Bone marrow (tissue), 2 donors: Measurements from ENCODE around the gene HIBCH.
"Not testable (repeated sequence)": the region's sequence is repeated elsewhere in the genome, so short reads cannot be mapped to it uniquely, and the experiment has no call there.

Source experiments
- DNase-seq, 2 donors: peaks; one replicate each; lab custom pipeline; 2025; lab: John Stamatoyannopoulos, UW

The HIBCH gene

DNA sequence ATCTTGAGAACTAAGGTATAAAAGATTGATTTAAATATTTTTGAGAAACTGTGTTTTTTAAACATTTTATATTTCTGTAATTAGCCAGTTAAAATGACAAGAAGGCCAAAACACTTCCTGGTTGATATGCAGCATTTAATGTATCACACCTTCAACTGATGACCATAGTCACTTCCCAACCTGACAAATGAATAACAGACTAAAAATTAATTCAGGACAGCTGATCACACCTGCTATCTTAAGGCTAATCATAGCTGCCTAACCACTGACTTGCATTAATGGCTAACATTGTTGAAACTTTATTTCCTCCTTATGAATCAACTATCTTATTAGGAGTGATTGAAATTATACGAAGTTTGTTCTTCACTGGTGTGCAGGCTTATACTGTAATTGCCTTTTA is 131.3 kb downstream of the HIBCH start:
- no peak for DNase-seq

DNA sequence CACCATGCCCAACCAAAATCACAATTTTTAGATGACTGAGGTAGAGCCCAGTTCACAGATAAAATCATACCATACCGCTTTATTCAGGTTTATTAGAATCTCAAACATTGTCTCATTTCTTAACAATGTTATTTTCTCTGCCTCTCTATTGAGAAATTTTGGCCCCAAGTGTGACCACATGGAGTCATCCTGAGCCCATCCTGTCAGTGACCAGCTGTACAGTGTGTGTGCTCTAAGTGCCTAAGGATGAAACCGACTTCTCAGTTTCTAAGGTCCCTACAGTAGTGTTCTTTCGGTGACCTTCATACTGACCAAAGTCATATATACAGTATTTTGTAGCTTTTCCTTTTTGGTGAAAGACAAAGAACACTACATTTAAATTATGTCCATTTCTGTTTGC is 133.4 kb downstream of the HIBCH start:
- no peak for DNase-seq

DNA sequence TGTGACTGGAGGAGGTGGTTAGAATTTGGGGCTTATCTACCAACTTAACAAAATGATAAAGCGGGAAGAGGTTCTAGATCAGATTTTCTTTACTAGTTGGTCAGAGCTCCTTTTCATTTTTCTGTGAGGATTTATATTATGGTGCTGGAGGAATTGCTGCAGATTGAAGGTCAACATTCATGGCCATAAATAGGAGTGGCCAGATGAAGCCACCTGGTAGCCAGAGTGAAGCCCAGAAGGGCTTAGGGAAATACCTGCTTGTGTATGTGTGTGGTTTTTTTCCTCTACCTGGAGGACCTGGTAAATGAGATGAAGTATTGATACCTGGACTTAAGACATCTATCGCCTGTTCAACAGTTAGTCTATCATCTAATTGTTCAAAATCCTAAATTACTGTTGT is 134.2 kb downstream of the HIBCH start:
- DNase-seq: no peak

DNA sequence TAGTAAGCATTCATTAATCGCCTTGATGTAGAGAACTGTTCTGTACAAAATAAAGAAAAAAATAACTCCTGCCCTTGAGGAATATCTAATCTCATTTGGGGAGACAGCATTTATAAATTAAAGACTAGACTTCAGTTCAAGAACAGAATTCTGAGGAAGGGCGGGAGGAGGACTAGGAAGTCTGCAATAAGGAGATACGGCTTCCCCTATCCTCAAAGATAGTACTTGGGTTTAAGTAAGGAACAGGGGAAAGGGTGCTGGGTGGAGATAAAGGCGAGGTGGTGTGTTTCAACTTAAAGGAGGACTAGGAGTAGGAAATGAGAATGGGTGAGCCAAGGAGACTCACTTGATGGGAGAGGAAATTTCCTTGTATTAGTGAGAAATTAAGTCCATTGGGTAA is 135.2 kb downstream of the HIBCH start:
- DNase-seq: no peak

- no peak for DNase-seq
Measured at GRCh38 chr2:190183539-190183938, 136.1 kb downstream of the HIBCH start.

- DNase-seq: no peak
Measured at GRCh38 chr2:190182071-190182524, 137.5 kb downstream of the HIBCH start.

DNA sequence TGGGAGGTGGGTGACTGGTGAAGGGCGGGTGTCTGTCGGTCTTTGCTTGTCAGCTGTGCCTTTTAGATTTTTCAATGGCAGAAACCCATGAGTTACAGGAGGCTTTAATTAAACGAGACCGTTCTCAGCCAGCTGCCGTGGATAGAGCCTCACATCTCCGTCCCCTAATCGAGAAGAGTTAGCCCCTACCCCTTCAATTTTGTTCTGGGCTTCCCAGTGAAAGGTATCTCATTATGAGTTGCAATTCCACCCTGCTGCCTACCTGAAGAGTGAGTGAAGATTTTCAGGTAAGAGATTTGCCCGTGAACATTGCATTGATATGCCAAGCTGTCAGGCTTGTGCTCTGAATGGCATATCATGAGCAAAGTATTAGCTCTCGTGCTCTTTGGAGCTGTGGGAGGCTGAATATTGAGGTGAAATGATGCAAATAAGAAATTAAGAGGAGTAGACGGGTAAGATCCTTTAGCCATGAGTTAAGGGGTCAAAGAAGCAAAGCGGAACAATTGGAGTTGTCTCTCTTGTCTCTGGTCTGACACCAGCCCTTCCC is 138.4 kb downstream of the HIBCH start:
- no peak for DNase-seq

- no peak for DNase-seq
Measured at GRCh38 chr2:190180313-190181122, 139.1 kb downstream of the HIBCH start.

DNA sequence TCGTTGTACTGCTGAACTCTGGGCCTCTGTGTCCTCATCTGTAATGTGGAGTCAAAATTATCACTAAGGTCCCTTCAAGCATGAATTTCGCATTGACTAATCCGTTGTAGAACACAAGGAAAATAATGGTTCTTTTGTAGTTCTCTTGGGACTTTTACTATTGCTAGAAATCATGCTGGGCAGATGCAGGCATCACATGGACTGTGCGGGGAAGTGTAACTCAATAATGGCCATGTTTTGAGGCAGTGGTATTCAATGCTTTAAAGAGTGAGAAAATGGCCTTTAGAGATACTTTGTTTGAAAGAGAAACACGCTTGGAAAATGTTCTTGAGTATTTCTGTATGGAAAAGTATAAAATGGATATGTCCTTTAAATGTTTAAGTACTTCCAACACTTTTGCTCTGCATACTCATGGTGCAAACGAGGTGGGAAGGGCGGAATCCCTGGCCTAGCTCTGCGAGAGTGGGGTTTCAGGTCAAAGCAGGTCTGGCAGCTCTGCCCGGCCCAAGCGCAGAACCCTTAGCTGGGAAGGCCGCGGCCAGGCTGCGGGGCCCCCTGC is 139.8 kb downstream of the HIBCH start:
- no peak for DNase-seq

DNA sequence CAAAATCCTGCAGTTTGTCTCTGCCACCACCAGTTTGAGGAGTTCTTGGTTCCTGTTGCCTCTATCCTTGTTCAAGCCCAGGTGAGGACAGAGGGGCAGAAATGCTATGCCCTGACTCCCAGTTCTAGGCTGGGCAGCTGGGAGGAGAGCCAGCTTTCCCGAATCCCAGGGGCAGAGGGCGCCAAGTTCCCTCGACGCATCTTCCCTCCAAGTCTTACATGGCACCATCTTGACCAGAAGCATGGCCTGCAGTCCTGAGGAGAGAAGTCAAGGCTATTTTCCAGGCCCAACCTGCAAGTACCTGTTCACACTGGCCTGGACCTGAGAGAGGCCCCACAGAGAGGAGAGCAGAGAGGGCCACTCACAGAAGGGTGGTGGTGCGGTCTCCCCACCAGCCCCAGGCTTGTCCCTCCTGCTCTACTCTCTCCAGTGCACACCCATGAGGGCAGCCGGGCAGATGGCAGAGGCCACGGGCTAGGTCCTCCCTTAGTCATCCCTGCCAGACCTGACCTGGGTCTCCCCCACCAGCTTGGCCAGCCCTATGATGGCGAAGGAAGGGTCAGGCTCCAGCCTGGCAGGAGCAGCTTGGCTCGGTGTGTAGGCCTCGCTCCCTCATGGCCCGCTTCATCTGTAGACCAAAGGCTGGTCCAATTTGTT is 141.4 kb downstream of the HIBCH start:
- DNase-seq: no peak

DNA sequence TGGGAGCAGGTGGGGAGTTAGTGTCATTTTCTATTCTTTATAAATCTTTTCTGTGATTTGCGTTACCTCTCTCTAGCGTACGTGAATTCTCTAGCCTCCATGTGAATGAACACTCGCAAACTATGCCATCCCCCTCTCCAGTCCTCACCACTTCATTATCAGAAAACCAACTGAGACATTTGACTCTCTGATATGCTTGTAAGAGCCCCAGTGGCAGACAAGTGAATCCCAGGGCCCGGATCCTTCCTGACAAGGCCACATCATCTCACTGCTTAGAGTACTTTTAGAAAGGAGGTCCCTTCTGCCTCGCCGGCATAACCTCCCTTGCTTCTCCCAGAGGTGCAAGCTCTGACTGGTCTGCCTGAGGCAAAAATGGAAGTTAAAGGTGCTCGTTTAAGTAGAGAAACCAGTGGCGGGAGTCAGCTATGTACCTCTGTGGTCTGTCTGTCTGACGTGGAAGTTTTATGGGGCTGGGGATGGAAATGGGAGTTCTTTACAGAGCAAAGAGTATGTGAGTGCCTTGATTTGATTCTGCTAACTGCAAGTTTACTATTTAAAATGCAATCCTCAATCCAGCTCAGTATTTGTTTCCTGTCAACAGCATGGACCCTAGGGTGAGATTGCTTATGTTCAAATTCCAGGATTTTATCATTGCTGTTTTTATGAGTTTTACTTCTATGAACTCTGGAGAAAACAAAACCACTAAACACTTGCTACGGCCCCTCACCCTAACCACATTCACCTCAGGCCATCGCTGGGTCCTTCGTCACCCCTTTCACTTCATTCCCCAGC is 142.2 kb downstream of the HIBCH start:
- no peak for DNase-seq

DNA sequence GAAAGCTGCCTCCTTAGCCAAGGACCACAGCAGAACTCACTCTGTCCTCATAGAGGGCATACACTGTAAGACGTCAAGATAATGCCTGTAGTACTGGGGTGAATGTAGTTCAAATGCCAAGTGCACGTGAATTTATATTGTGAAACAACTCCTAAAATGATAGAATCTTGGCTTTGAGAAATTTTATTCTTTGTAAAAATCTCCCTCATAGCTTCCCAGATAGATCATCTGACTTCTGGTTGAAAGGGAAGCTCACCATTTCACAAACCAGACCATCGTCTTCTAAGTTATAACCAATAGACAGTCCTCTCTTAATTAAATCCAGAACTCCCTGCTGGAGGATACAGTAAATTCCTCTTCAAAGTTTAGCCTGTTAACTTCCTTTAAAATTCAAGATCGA is 146.2 kb downstream of the HIBCH start:
- no peak for DNase-seq

- DNase-seq: no peak
Measured at GRCh38 chr2:190170673-190171072, 149.0 kb downstream of the HIBCH start.

GRCh38 chr2:190169221-190170072 is 150.2 kb downstream of the HIBCH start:
- no peak for DNase-seq

- no peak for DNase-seq
Measured at GRCh38 chr2:190167702-190168101, 151.9 kb downstream of the HIBCH start.

DNA sequence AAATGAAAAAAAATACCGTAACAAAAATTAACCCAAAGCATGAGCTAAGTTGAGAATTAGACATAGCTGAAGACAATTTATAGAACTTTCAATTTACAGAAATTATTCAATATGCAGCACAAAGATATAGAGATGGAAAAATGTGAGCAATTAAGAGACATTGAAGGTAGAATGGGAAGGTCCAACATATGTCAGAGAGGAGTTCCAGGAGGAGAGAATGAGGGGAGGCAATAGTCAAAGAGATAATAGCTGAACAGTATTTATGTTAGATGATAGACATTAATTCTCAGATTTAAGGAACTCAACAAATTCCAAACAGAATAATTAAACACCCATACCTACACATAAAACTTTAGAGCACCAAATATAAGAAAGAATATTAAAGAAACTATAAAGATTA is 154.1 kb downstream of the HIBCH start:
- no peak for DNase-seq

DNA sequence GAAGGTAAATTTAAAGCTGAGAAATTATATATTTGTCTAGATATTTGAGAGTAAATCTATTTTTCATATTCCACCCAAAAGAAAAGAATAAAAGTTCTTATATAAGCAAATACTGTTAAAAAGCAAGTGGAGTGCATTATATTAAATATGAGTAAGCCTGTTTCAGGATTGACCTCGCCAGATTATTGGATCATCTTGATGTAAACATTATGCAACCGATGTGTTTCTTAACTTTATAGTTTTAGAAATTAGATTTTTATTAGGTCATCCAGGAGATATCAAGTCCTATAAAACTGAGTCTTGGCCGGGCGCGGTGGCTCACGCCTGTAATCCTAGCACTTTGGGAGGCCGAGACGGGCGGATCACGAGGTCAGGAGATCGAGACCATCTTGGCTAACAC is 156.8 kb downstream of the HIBCH start:
- DNase-seq: no peak

GRCh38 chr2:190159453-190159852 is 160.2 kb downstream of the HIBCH start:
- no peak for DNase-seq

DNA sequence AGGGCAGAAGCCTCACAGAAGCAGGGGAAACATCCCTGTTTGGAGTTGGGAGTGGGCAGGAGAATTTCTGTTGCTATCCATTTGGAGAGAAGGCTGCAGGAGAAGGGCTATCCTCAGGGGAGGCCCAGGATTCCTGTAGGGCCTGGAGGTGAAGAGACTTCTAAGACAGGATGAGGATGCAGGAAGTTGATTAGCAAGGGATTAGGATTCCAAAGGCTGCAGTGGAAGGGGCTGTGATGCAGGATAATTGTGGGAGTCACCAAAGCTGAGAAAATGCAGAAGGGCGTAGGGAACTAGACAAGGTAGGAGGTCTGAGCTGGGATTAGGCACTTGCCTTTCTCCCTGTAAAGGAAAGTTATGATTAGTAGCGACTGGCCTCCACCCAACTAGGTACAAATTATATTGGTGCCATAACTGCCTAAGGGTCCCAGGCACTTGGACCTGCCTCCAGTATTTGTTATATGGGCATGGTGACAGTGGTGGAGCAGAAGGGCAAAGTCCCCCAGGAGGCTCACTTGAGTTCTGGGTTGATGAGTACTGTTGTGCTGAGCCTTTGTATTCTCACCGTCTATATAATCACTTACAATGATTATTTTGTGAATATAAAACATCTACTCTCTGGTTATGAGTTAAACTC is 160.7 kb downstream of the HIBCH start:
- DNase-seq: no peak

GRCh38 chr2:190157613-190158528 is 161.8 kb downstream of the HIBCH start:
- DNase-seq: not testable (repeated sequence)
